ENCODE data around the gene TNFAIP2.

DNA sequence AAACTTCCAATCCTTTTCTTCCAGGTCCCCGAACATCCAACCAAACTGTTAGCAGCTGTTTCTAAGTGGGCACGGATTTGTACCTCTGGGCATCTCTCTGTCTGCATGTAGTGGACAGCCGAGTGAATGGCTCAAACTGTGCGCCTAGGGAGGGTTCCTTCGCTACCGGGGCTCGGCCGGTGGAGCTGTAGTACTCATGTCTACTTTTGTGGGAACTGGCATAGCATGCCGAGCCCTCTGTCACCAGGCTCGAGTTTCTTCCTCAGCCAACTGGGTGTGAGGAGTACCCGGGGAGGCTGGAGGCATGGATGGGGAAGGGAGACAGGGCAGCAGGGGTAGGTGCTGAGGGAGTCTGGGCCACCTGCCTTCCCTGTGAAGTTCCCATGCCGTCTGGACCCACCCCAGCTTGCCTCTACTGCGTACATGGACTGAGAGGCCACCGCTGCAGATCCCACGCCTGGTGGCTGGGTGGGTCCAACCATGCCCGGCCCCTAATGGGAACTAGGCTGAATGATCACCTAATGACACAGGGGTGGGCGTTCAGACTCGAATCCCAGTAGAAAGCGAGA lies 23.0 kb downstream of the TNFAIP2 start:
- TF ChIP-seq, protein P1, sequence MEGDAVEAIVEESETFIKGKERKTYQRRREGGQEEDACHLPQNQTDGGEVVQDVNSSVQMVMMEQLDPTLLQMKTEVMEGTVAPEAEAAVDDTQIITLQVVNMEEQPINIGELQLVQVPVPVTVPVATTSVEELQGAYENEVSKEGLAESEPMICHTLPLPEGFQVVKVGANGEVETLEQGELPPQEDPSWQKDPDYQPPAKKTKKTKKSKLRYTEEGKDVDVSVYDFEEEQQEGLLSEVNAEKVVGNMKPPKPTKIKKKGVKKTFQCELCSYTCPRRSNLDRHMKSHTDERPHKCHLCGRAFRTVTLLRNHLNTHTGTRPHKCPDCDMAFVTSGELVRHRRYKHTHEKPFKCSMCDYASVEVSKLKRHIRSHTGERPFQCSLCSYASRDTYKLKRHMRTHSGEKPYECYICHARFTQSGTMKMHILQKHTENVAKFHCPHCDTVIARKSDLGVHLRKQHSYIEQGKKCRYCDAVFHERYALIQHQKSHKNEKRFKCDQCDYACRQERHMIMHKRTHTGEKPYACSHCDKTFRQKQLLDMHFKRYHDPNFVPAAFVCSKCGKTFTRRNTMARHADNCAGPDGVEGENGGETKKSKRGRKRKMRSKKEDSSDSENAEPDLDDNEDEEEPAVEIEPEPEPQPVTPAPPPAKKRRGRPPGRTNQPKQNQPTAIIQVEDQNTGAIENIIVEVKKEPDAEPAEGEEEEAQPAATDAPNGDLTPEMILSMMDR (IDR thresholded peaks at IDR 0.05; ENCODE audit: poor library complexity, severe bottlenecking), result no peak
- no peak for TF ChIP-seq TAF1 (IDR thresholded peaks at IDR 0.05; ENCODE audit: low read depth)
- TF ChIP-seq, protein P2, sequence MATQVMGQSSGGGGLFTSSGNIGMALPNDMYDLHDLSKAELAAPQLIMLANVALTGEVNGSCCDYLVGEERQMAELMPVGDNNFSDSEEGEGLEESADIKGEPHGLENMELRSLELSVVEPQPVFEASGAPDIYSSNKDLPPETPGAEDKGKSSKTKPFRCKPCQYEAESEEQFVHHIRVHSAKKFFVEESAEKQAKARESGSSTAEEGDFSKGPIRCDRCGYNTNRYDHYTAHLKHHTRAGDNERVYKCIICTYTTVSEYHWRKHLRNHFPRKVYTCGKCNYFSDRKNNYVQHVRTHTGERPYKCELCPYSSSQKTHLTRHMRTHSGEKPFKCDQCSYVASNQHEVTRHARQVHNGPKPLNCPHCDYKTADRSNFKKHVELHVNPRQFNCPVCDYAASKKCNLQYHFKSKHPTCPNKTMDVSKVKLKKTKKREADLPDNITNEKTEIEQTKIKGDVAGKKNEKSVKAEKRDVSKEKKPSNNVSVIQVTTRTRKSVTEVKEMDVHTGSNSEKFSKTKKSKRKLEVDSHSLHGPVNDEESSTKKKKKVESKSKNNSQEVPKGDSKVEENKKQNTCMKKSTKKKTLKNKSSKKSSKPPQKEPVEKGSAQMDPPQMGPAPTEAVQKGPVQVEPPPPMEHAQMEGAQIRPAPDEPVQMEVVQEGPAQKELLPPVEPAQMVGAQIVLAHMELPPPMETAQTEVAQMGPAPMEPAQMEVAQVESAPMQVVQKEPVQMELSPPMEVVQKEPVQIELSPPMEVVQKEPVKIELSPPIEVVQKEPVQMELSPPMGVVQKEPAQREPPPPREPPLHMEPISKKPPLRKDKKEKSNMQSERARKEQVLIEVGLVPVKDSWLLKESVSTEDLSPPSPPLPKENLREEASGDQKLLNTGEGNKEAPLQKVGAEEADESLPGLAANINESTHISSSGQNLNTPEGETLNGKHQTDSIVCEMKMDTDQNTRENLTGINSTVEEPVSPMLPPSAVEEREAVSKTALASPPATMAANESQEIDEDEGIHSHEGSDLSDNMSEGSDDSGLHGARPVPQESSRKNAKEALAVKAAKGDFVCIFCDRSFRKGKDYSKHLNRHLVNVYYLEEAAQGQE (IDR thresholded peaks at IDR 0.05; ENCODE audit: borderline replicate concordance), result no peak
- no peak for TF ChIP-seq POLR2AphosphoS5 (IDR thresholded peaks at IDR 0.05)
- no peak for TF ChIP-seq MXI1 (conservative IDR thresholded peaks at IDR 0.05; ENCODE audit: poor library complexity, severe bottlenecking)
- no peak for TF ChIP-seq SMC3 (conservative IDR thresholded peaks at IDR 0.05; ENCODE audit: poor library complexity)
- no peak for TF ChIP-seq EP300 (conservative IDR thresholded peaks at IDR 0.05; ENCODE audit: poor library complexity, severe bottlenecking)
